ENCODE results near the gene CDC14A.

- no peak for TF ChIP-seq CTCF (IDR thresholded peaks at IDR 0.05 in 8 of 11, conservative IDR thresholded peaks at IDR 0.05 in 3 of 11)
- no peak for TF ChIP-seq POLR2AphosphoS5 (IDR thresholded peaks at IDR 0.05)
- no peak for TF ChIP-seq POLR2A (IDR thresholded peaks at IDR 0.05)
Measured at GRCh38 chr1:100387657-100388350, 35.5 kb downstream of the CDC14A start.
